ENCODE measurements around the gene KRTAP2-2.
"Not testable (repeated sequence)": the region's sequence is repeated elsewhere in the genome, so short reads cannot be mapped to it uniquely, and the experiment has no call there.

DNA sequence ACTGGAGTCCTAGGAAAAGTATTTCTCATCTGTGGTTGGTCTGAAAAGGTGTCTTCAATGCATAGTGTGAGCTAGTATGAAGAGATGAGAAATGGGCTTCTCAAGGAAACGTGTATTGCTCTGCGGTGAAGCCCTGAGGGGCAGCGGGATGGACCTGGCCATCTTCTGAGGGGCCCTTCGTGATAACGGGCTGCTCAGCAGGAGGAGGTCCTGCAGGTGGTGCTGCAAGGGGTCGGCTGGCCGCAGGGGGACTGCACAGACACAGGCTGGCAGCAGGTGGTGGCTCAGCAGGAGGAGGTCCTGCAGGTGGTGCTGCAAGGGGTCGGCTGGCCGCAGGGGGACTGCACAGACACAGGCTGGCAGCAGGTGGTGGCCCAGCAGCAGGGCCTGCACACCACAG is 474 bp downstream of the KRTAP2-2 start:
- TF ChIP-seq POLR2AphosphoS5 (IDR thresholded peaks at IDR 0.05; ENCODE audit: low read depth, low read length); TAF1 (IDR thresholded peaks at IDR 0.05; ENCODE audit: low read depth, low read length); HDAC2 (IDR thresholded peaks at IDR 0.05; ENCODE audit: borderline replicate concordance in 1 of 2, low read depth in 2 of 2, low read length in 2 of 2); USF2 (IDR thresholded peaks at IDR 0.05; ENCODE audit: low read length); EZH2 (IDR thresholded peaks at IDR 0.05; ENCODE audit: low read depth, low read length, severe bottlenecking); CTCF (IDR thresholded peaks at IDR 0.05; ENCODE audit: control extremely low read depth in 1 of 3, insufficient read depth in 1 of 3, low read depth in 1 of 3, low read length in 3 of 3); EP300 (IDR thresholded peaks at IDR 0.05; ENCODE audit: borderline replicate concordance in 1 of 2, low read depth in 2 of 2, low read length in 2 of 2); POLR2A (IDR thresholded peaks at IDR 0.05; ENCODE audit: control extremely low read depth in 1 of 2, low read depth in 2 of 2, low read length in 2 of 2); TCF12 (IDR thresholded peaks at IDR 0.05; ENCODE audit: low read depth, low read length): not testable (repeated sequence)

All from H1 (cell line).